ENCODE results near the gene FADS2. TPM values are rescaled to one million over a fixed set of nuclear protein-coding genes. Genes with fewer than 3 reads are reported as not detected.

The FADS2 gene
- total RNA-seq, 1 experiment from 2014 or later, result 20.6 TPM

GRCh38 chr11:61838501-61838900 lies 10.4 kb downstream of the FADS2 start:
- DNase-seq (ENCODE audit: unreplicated experiment), result no peak
- CTCF ChIA-PET, result interaction anchor here (0.7 to 1.1 kb wide), 2 partner anchors 43 to 244 kb away, joined by 3 read pairs; no protein-coding TSS in a partner anchor
- Mint-ChIP-seq H3K27ac (ENCODE audit: low read depth, unreplicated experiment) (no peak overlapping the region), H3K36me3 (ENCODE audit: insufficient read depth, unreplicated experiment) (no peaks in the 10 kb centered on the region), H3K4me1 (ENCODE audit: insufficient read depth, unreplicated experiment) (no peaks in the 10 kb centered on the region), H3K4me3 (ENCODE audit: unreplicated experiment) (no peak overlapping the region), H3K9me3 (ENCODE audit: unreplicated experiment) (no peaks in the 10 kb centered on the region), H3K27me3 (ENCODE audit: insufficient read depth, unreplicated experiment) (no peaks in the 10 kb centered on the region)
- POLR2A ChIA-PET, result no interaction called here
- no TSS peak for BruUV-seq (replicated peaks)
- intact Hi-C loops (cut with micrococcal nuclease), result no loop called here
- TF ChIP-seq CTCF (IDR thresholded peaks at IDR 0.05; ENCODE audit: unreplicated experiment), result no peak

GRCh38 chr11:61838921-61839320 lies 10.8 kb downstream of the FADS2 start:
- TF ChIP-seq CTCF (IDR thresholded peaks at IDR 0.05; ENCODE audit: unreplicated experiment), result no peak
- Mint-ChIP-seq H3K4me1 (ENCODE audit: insufficient read depth, unreplicated experiment) (no peaks in the 10 kb centered on the region), H3K4me3 (ENCODE audit: unreplicated experiment) (no peak overlapping the region), H3K27me3 (ENCODE audit: insufficient read depth, unreplicated experiment) (no peaks in the 10 kb centered on the region), H3K36me3 (ENCODE audit: insufficient read depth, unreplicated experiment) (no peaks in the 10 kb centered on the region), H3K9me3 (ENCODE audit: unreplicated experiment) (no peaks in the 10 kb centered on the region), H3K27ac (ENCODE audit: low read depth, unreplicated experiment) (no peak overlapping the region)
- ChIA-PET POLR2A (no interaction called here), CTCF (interaction anchor here (0.7 to 1.1 kb wide), 2 partner anchors 43 to 243 kb away, joined by 3 read pairs; no protein-coding TSS in a partner anchor)
- no TSS peak for BruUV-seq (replicated peaks)
- intact Hi-C loops (cut with micrococcal nuclease), result no loop called here
- no peak for DNase-seq (ENCODE audit: unreplicated experiment)

GRCh38 chr11:61839742-61840141 lies 11.6 kb downstream of the FADS2 start:
- POLR2A ChIA-PET, result interaction anchor here (1.0 kb wide), 1 partner anchor 10 kb away, joined by 3 read pairs; no protein-coding TSS in a partner anchor
- H3K4me3 Mint-ChIP-seq (ENCODE audit: unreplicated experiment), result no peak overlapping the region
- H3K27me3 Mint-ChIP-seq (ENCODE audit: insufficient read depth, unreplicated experiment), result no peaks in the 10 kb centered on the region
- DNase-seq (ENCODE audit: unreplicated experiment), result no peak
- no peak for TF ChIP-seq CTCF (IDR thresholded peaks at IDR 0.05; ENCODE audit: unreplicated experiment)
- no peak overlapping the region for H3K27ac Mint-ChIP-seq (ENCODE audit: low read depth, unreplicated experiment)
- no peaks in the 10 kb centered on the region for H3K36me3 Mint-ChIP-seq (ENCODE audit: insufficient read depth, unreplicated experiment)
- no TSS peak for BruUV-seq (replicated peaks)
- intact Hi-C loops (cut with micrococcal nuclease), result no loop called here
- CTCF ChIA-PET, result interaction anchor here (0.8 kb wide), 1 partner anchor 42 kb away, joined by 3 read pairs; no protein-coding TSS in a partner anchor
- H3K4me1 Mint-ChIP-seq (ENCODE audit: insufficient read depth, unreplicated experiment), result no peaks in the 10 kb centered on the region
- H3K9me3 Mint-ChIP-seq (ENCODE audit: unreplicated experiment), result no peaks in the 10 kb centered on the region

- Mint-ChIP-seq H3K9me3 (ENCODE audit: unreplicated experiment) (no peaks in the 10 kb centered on the region), H3K27me3 (ENCODE audit: insufficient read depth, unreplicated experiment) (no peaks in the 10 kb centered on the region), H3K4me1 (ENCODE audit: insufficient read depth, unreplicated experiment) (no peaks in the 10 kb centered on the region), H3K4me3 (ENCODE audit: unreplicated experiment) (no peak overlapping the region), H3K36me3 (ENCODE audit: insufficient read depth, unreplicated experiment) (no peaks in the 10 kb centered on the region), H3K27ac (ENCODE audit: low read depth, unreplicated experiment) (no peak overlapping the region)
- CTCF ChIA-PET, result interaction anchor here (0.6 to 1.0 kb wide), 5 partner anchors 29 to 398 kb away, joined by 3 to 4 read pairs (median 3); no protein-coding TSS in a partner anchor
- DNase-seq (ENCODE audit: unreplicated experiment), result no peak
- no peak for TF ChIP-seq CTCF (IDR thresholded peaks at IDR 0.05; ENCODE audit: unreplicated experiment)
- POLR2A ChIA-PET, result interaction anchor here (1.0 kb wide), 1 partner anchor 9 kb away, joined by 3 read pairs; no protein-coding TSS in a partner anchor
- BruUV-seq (replicated peaks), result no TSS peak
- intact Hi-C loops (cut with micrococcal nuclease), result no loop called here
Measured at GRCh38 chr11:61840371-61840770, 12.3 kb downstream of the FADS2 start.
